Duodenal mucosa (tissue), 2 donors: ENCODE data around the gene TMEM209.

Source experiments
- H3K27ac ChIP-seq: one replicate; pipeline ENCODE4 v1.7.0; 2013; ENCODE audit warnings: low read depth, low read length
- H3K27me3 ChIP-seq, 2 donors: one replicate each; pipeline ENCODE4 v1.7.0; 2013; ENCODE audit warnings: low read length in 2 of 2, control low read depth in 1 of 2; ENCODE audit not compliant: insufficient read depth in 2 of 2, control insufficient read depth in 1 of 2
- H3K36me3 ChIP-seq, 2 donors: one replicate each; pipeline ENCODE4 v1.7.0; 2013; ENCODE audit warnings: low read length in 2 of 2, control low read depth in 1 of 2; ENCODE audit not compliant: insufficient read depth in 2 of 2, control insufficient read depth in 1 of 2
- H3K4me1 ChIP-seq, 2 donors: one replicate each; pipeline ENCODE4 v1.7.0; 2013; ENCODE audit warnings: low read length in 2 of 2, control low read depth in 1 of 2; ENCODE audit not compliant: insufficient read depth in 2 of 2, control insufficient read depth in 1 of 2
- H3K4me3 ChIP-seq, 2 donors: one replicate each; pipeline ENCODE4 v1.7.0; 2013; ENCODE audit warnings: low read length in 2 of 2, low read depth in 1 of 2
- H3K9ac ChIP-seq, 2 donors: one replicate each; pipeline ENCODE4 v1.7.0; 2013; ENCODE audit warnings: low read length in 2 of 2, low read depth in 1 of 2
- H3K9me3 ChIP-seq, 2 donors: one replicate each; pipeline ENCODE4 v1.7.0; 2013; ENCODE audit warnings: low read length in 2 of 2, control low read depth in 1 of 2; ENCODE audit not compliant: control insufficient read depth in 1 of 2

The TMEM209 gene

DNA sequence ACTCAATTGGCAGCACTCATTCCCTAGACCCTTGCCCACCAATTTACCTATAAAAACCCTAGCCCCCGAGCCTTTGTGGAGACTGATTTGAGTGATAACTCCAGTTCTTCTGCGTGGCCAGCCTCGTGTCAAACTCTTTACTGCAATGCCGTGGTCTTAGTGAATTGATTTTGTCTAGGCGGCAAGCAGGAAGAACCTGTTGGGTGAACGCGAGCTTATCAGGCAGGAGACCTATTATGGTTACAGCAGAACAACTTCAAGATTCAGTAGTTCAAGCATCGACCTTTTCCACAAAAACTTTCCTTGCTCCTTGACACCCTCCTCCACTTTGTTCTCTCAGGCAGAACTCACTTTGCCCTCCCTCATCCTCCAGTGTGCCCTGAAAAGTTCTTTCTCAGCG, 14.7 kb upstream of the TMEM209 start:
- Histone ChIP-seq H3K27me3 (no peaks in the 10 kb centered on the region), H3K36me3 (no peaks in the 10 kb centered on the region), H3K9me3 (no peaks in the 10 kb centered on the region), H3K4me3 (no peak overlapping the region), H3K27ac (no peak overlapping the region), H3K9ac (no peak overlapping the region), H3K4me1 (peaks cover 17 to 22% of the 10 kb centered on the region in 2 donors)

DNA sequence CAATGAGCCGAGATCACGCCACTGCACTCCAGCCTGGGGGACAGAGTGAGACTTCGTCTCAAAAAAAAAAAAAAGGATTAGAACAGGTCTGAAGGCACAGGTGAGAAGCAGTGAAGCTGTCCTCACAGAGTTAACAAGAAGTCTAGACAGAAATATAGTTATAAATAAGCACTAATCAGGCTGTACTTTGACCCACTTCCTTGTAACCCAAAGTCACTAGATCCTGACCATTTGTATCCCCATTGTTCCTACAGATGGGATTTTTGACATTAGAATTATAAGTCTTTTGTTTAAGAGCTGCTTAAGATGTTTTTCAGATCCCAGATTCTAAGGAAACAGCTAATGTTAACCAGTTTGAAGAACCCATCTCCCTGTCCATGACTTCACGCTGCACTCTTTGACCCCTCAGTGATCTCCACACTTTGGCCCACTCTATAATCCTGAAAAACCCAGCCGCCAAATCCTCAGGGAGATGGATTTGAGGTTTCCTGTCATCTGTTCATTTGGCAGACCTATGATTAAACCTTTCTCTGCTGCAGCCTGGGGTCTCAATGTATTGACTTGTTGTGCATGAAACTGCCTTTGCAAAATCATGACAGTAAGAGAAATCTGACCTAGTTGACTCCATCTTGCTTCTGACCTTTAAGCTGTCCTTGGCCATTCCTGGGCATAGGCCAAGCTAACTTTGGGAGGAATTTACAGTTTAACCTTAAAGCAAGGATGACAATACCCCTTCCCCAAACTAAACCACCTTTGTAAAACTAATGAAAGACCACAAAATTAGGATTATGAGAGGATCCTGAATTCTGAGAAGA, 13.8 kb upstream of the TMEM209 start:
- Histone ChIP-seq H3K27ac (no peak overlapping the region), H3K27me3 (no peaks in the 10 kb centered on the region)

DNA sequence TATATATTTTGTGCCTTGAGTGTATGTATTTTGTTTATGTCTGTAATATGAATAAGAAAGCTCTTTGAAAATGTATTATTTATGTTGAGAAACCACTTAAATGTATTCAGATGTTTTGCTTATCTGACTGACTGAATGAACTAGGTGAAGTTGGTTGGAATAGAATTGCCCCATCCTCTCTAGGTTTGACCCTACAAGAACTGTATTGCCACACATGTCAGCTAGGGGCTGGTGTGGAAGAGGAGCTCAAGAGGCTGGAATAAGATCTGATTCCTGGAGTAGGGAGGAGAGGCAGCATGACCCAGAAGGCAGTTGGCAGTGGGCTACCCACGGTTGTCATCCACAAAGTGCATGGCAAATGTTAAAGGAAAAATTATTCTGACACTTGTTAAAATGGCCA, 11.5 kb upstream of the TMEM209 start:
- no peak overlapping the region for H3K9ac ChIP-seq

More for the DNA sequence above, 13.8 kb upstream of the TMEM209 start:
- H3K9me3 ChIP-seq = no peaks in the 10 kb centered on the region
- peaks cover 17 to 22% of the 10 kb centered on the region in 2 donors for H3K4me1 ChIP-seq
- no peak overlapping the region for H3K9ac ChIP-seq
- no peaks in the 10 kb centered on the region for H3K36me3 ChIP-seq
- no peak overlapping the region for H3K4me3 ChIP-seq

DNA sequence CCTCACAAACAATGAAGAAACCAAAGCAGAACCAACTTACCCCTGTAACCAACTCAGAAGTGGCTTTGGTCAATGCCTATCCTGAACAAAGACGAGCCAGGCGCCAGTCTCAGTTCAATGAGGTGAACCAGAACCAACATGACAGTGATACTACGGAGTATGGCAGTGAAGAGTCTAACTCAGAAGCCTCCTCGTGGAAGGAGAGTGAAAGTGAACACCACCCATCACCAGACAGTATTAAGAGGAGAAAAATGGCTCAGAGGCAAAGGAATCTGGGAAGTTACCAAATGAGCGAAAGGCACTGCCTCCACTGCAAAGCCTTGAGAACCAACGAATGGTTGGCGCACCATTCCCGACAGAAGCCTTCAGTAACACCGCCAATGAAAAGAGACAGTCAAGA, 10.8 kb upstream of the TMEM209 start:
- H3K9me3 ChIP-seq = no peaks in the 10 kb centered on the region
- no peaks in the 10 kb centered on the region for H3K27me3 ChIP-seq
- peaks cover 13 to 22% of the 10 kb centered on the region in 2 donors for H3K4me1 ChIP-seq
- no peak overlapping the region for H3K9ac ChIP-seq
- no peak overlapping the region for H3K27ac ChIP-seq
- no peaks in the 10 kb centered on the region for H3K36me3 ChIP-seq
- no peak overlapping the region for H3K4me3 ChIP-seq

More for the DNA sequence above, 11.5 kb upstream of the TMEM209 start:
- Histone ChIP-seq H3K27me3 (no peaks in the 10 kb centered on the region), H3K27ac (no peak overlapping the region), H3K9me3 (no peaks in the 10 kb centered on the region), H3K4me1 (peaks cover 13 to 22% of the 10 kb centered on the region in 2 donors), H3K36me3 (no peaks in the 10 kb centered on the region), H3K4me3 (no peak overlapping the region)

DNA sequence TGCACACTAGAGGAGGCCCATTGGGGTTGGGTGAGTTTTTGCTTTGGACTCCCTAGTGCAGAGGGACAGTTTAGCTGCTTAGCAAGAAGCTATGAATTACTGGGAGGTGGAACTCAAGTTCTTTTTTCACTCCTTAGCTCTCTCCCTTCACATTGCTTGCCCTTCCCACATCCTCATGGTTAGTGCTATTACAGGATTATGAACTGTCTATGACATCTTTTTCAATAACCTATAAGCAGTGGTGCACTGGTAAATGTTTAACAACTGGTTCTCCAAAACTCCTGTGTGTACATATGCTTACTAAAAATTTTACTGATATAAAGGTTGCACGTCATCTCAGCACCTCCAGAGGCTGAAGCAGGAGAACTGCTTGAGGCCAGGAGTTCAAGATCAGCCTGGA, 8.6 kb upstream of the TMEM209 start:
- Histone ChIP-seq H3K4me1 (peaks cover 7 to 11% of the 10 kb centered on the region in 2 donors), H3K27ac (no peak overlapping the region), H3K27me3 (no peaks in the 10 kb centered on the region), H3K9me3 (no peaks in the 10 kb centered on the region), H3K36me3 (no peaks in the 10 kb centered on the region), H3K9ac (no peak overlapping the region), H3K4me3 (no peak overlapping the region)

DNA sequence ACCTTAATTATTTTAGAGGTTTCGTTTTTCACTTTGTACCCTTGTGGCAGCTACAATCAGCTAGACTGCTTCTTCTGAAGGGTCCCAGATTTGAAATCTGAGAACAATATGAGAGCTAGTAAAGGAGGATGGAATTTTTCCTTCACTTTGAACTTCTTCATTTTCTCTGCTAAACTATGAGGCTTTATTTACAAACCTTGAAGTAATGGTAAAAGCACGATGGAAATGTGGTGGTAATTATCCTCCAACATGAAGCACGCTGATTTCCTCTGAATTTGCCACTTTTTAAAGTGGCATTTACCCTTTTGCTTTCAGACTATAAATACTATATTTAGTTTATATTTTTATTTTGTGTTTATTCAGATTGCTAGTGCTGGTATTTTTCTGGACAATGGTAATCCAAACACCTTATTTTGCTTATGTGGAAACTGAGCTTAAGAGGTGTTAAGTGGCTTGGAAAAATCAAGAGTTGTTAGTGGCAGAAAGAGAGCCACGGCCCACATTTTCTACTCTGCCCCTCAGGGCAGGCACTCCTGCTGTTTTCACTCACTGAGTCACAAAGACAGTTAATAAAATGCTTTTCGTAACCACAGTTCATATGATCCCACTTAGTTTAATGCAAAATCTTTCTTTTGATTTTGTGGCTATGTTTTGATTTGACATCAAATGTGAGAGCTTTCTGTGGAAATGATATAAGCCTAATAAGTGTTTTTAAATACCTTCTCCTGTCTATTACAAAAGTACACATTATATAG, 5.2 kb upstream of the TMEM209 start:
- Histone ChIP-seq H3K4me1 (no peaks in the 10 kb centered on the region), H3K36me3 (no peaks in the 10 kb centered on the region), H3K27me3 (no peaks in the 10 kb centered on the region), H3K27ac (no peak overlapping the region), H3K9ac (no peak overlapping the region), H3K9me3 (no peaks in the 10 kb centered on the region), H3K4me3 (no peak overlapping the region)

DNA sequence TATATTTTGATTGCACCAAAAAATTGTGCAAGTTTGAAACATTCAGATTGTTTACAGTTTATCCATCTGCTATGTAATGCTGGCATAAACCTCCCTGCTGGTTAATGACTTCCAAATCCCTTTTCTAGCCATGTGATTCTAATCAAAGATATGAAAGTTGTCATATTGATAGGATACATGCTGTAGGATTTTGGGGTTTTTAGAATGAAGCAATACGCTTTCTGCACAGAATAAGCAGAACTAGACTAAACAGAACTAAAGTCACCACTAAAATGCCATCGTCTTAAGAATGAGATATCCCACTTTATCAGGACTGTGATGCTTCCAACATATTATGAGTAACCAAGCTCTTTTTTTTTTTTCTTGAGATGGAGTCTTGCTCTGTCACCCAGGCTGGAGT, 3.3 kb upstream of the TMEM209 start:
- H3K36me3 ChIP-seq = peaks cover under 1 to 2% of the 10 kb centered on the region in 2 donors
- no peaks in the 10 kb centered on the region for H3K9me3 ChIP-seq
- no peak overlapping the region for H3K27ac ChIP-seq
- no peaks in the 10 kb centered on the region for H3K27me3 ChIP-seq
- peaks cover 0 to 9% of the 10 kb centered on the region in 2 donors for H3K4me1 ChIP-seq
- no peak overlapping the region for H3K4me3 ChIP-seq
- no peak overlapping the region for H3K9ac ChIP-seq

DNA sequence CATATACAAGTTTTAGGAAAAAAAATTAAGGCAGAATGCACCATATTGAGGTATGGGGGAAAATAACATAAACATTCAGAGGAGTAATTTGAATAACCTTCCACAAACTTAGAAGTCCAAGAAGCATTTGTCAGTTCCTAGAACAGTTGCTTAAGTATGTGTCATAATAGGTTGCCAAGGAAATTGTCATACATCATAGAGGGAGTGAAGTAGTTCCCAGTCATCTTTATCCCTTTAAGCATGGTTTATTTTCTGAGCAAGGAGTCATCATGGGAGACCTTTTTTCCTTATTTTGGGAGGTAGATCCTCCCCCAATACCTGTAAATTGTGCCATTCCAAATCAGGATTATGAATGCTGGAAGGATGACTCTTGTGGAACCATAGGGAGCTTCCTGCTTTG, 2.4 kb upstream of the TMEM209 start, which contains the start of gene SSMEM1:
Gene SSMEM1 (plus strand): TSS at position 219 of the 400 bp plus-strand sequence. CDS start 51 bp downstream, at position 270.
- no peak within 1 kb of the TSS for H3K4me3 ChIP-seq
- H3K36me3 ChIP-seq = peaks cover 6 to 8% of the 10 kb centered on the region in 2 donors
- H3K4me1 ChIP-seq = peaks cover 0 to 9% of the 10 kb centered on the region in 2 donors
- no peaks in the 10 kb centered on the region for H3K9me3 ChIP-seq
- no peak within 1 kb of the TSS for H3K9ac ChIP-seq
- no peak within 1 kb of the TSS for H3K27ac ChIP-seq
- H3K27me3 ChIP-seq = no peaks in the 10 kb centered on the region

DNA sequence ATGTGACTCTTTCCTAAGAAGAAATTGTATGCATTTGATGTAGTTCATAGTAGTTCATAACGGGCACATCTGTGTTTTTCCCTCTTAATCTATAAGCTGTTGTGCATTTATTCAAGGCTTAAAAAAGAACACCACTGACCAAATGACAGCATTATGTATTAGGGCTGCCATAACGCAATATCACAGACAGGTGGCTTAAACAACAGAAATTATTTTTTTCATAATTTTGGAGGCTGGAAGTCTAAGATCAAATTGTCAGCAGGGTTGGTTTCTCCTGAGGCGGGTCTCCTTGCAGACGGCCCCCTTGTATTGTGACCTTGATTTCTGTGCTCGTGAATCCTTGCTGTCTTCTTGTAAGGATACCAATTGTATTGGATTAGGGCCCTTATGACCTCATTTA, 1.8 kb upstream of the TMEM209 start:
- Histone ChIP-seq H3K9me3 (no peaks in the 10 kb centered on the region), H3K27me3 (no peaks in the 10 kb centered on the region)

DNA sequence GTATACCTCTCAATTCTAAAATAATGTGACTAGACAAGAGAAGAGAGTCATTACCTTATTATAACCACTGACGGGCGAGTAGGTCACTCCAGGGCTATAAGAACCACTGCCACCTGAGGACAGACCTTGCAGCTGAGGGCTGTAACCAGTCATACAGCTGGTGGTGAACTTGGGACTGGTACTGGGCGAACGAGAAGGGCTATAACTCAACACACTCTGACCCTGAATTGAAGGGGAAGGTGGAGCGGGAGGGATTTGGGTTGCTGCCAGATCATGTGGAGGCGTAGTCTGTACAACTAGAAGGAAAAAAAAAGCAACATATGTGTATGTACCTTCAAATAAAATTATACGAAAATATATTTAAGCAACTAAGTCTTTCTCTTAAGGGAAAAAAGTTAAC, 3.4 kb downstream of the TMEM209 start:
- Histone ChIP-seq H3K27ac (no peak overlapping the region), H3K4me3 (no peak overlapping the region), H3K27me3 (no peaks in the 10 kb centered on the region), H3K9ac (no peak overlapping the region), H3K9me3 (no peaks in the 10 kb centered on the region), H3K36me3 (peaks cover 8 to 33% of the 10 kb centered on the region in 2 donors), H3K4me1 (peaks cover 0 to 9% of the 10 kb centered on the region in 2 donors)

More for the DNA sequence above, 1.8 kb upstream of the TMEM209 start:
- Histone ChIP-seq H3K9ac (no peak overlapping the region), H3K27ac (no peak overlapping the region), H3K4me3 (no peak overlapping the region), H3K36me3 (peaks cover 8 to 9% of the 10 kb centered on the region in 2 donors), H3K4me1 (peaks cover 0 to 9% of the 10 kb centered on the region in 2 donors)
